Measurements from ENCODE around the gene PIGH.

DNA sequence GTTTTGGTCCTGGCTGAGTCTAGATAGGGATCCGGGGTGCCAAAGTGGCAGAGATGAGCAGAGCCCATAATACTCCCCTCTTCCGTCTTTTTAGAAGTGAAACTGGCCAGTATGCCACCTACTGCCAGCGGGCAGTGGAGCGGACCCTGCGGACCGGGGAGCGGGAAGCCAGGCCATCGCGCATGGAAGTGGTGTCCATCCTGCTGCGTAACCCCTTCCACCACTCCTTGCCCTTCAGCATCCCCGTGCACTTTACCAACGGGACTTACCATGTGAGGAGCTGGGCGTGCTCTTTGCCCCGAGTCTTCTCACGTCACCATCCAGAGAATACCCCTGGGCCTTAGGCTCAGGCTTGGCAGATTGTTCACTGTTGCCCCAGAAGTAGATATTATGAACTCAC, 21.0 kb downstream of the PIGH start:
- TF ChIP-seq, protein P1, sequence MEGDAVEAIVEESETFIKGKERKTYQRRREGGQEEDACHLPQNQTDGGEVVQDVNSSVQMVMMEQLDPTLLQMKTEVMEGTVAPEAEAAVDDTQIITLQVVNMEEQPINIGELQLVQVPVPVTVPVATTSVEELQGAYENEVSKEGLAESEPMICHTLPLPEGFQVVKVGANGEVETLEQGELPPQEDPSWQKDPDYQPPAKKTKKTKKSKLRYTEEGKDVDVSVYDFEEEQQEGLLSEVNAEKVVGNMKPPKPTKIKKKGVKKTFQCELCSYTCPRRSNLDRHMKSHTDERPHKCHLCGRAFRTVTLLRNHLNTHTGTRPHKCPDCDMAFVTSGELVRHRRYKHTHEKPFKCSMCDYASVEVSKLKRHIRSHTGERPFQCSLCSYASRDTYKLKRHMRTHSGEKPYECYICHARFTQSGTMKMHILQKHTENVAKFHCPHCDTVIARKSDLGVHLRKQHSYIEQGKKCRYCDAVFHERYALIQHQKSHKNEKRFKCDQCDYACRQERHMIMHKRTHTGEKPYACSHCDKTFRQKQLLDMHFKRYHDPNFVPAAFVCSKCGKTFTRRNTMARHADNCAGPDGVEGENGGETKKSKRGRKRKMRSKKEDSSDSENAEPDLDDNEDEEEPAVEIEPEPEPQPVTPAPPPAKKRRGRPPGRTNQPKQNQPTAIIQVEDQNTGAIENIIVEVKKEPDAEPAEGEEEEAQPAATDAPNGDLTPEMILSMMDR (IDR thresholded peaks at IDR 0.05; ENCODE audit: low read depth, low read length) = no peak
- no peak for TF ChIP-seq POLR2A (IDR thresholded peaks at IDR 0.05; ENCODE audit: extremely low read depth, insufficient read length)
- TF ChIP-seq, protein P2, sequence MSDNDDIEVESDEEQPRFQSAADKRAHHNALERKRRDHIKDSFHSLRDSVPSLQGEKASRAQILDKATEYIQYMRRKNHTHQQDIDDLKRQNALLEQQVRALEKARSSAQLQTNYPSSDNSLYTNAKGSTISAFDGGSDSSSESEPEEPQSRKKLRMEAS (IDR thresholded peaks at IDR 0.05; ENCODE audit: low read depth, low read length) = no peak
